HEK293 (cell line): Measurements from ENCODE around the gene TAS1R3.

ENCODE experiments used
- CTCF ChIA-PET: fragments of 350-600 bp; formaldehyde crosslinking; extraction: SDS; loops from one replicate; lab custom pipeline; 2021; ENCODE audit warnings: antibody characterized with exemption; lab: Yijun Ruan, JAX
- POLR2A ChIA-PET: fragments of 300-600 bp; formaldehyde crosslinking; extraction: SDS; loops from one replicate; lab custom pipeline; 2020; ENCODE audit warnings: antibody characterized with exemption, inconsistent platforms; lab: Yijun Ruan, JAX
- H3K27ac ChIP-seq: fragments of 200-500 bp; sonication (Bioruptor generic); 2 replicates; pipeline ENCODE4 v1.5.1; 2014; ENCODE audit warnings: low read depth, low read length, control low read depth, inconsistent platforms; ENCODE audit errors: extremely low read depth
- H3K36me3 ChIP-seq, 2 experiments: fragments of 200-500 bp in 1 of 2; sonication (Bioruptor generic) in 1 of 2; 1 replicate in 1 of 2; 2 replicates in 1 of 2; pipeline ENCODE4 v1.5.1; 2014 to 2017; ENCODE audit warnings: inconsistent platforms in 2 of 2, low read length in 2 of 2; ENCODE audit not compliant: control insufficient read depth in 2 of 2, insufficient read depth in 1 of 2
- H3K4me1 ChIP-seq: fragments of 200-500 bp; sonication (Bioruptor generic); 2 replicates; pipeline ENCODE4 v1.5.1; 2014; ENCODE audit warnings: mild to moderate bottlenecking, low read length, inconsistent platforms; ENCODE audit not compliant: control insufficient read depth, insufficient read depth
- H3K4me3 ChIP-seq: 2 replicates; pipeline ENCODE4 v1.5.1; 2011; ENCODE audit warnings: low read depth, mild to moderate bottlenecking, control low read depth, low read length, moderate library complexity
- H3K9me3 ChIP-seq: fragments of 200-500 bp; sonication (Bioruptor generic); 2 replicates; pipeline ENCODE4 v1.5.1; 2014; ENCODE audit warnings: low read depth, low read length, inconsistent platforms; ENCODE audit not compliant: control insufficient read depth, insufficient read depth
- EGR2 ChIP-seq: fragments of 450-650 bp; formaldehyde crosslinking; IDR thresholded peaks from 2 replicates; pipeline ENCODE4 v1.5.1; 2016; ENCODE audit warnings: low read depth, missing biosample characterization, missing genetic modification characterization
- GLIS1 ChIP-seq: fragments of 450-650 bp; formaldehyde crosslinking; IDR thresholded peaks from 2 replicates; pipeline ENCODE4 v1.5.1; 2016; ENCODE audit warnings: missing biosample characterization, missing genetic modification characterization
- GLIS2 ChIP-seq: fragments of 450-650 bp; formaldehyde crosslinking; IDR thresholded peaks from 2 replicates; pipeline ENCODE4 v1.5.1; 2016; ENCODE audit warnings: missing biosample characterization, missing genetic modification characterization
- ZFHX2 ChIP-seq: fragments of 450-650 bp; formaldehyde crosslinking; conservative IDR thresholded peaks from 2 replicates; pipeline ENCODE4 v1.5.1; 2016; ENCODE audit warnings: missing biosample characterization, missing genetic modification characterization
- ZNF121 ChIP-seq: fragments of 450-650 bp; formaldehyde crosslinking; IDR thresholded peaks from 2 replicates; pipeline ENCODE4 v1.5.1; 2016; ENCODE audit warnings: missing biosample characterization, missing genetic modification characterization
- ZNF239 ChIP-seq: fragments of 450-650 bp; formaldehyde crosslinking; IDR thresholded peaks from 2 replicates; pipeline ENCODE4 v1.5.1; 2016; ENCODE audit warnings: missing biosample characterization, missing genetic modification characterization
- ZNF302 ChIP-seq: fragments of 450-650 bp; formaldehyde crosslinking; IDR thresholded peaks from 2 replicates; pipeline ENCODE4 v1.5.1; 2016; ENCODE audit warnings: missing biosample characterization, missing genetic modification characterization, low read depth
- ZNF335 ChIP-seq: fragments of 450-650 bp; formaldehyde crosslinking; conservative IDR thresholded peaks from 2 replicates; pipeline ENCODE4 v1.5.1; 2016; ENCODE audit warnings: missing biosample characterization, missing genetic modification characterization
- ZNF341 ChIP-seq: fragments of 450-650 bp; formaldehyde crosslinking; IDR thresholded peaks from 2 replicates; pipeline ENCODE4; 2016; ENCODE audit warnings: low read depth, missing biosample characterization, missing genetic modification characterization
- ZNF48 ChIP-seq: fragments of 450-650 bp; formaldehyde crosslinking; IDR thresholded peaks from 2 replicates; pipeline ENCODE4 v1.5.1; 2016; ENCODE audit warnings: missing biosample characterization, missing genetic modification characterization
- ZNF548 ChIP-seq: fragments of 450-650 bp; formaldehyde crosslinking; IDR thresholded peaks from 2 replicates; pipeline ENCODE4 v1.5.1; 2016; ENCODE audit warnings: missing biosample characterization, missing genetic modification characterization
- ZNF558 ChIP-seq: fragments of 450-650 bp; formaldehyde crosslinking; IDR thresholded peaks from 2 replicates; pipeline ENCODE4 v1.5.1; 2016; ENCODE audit warnings: missing biosample characterization, missing genetic modification characterization
- ZNF658 ChIP-seq: fragments of 450-650 bp; formaldehyde crosslinking; IDR thresholded peaks from 2 replicates; pipeline ENCODE4; 2016; ENCODE audit warnings: missing biosample characterization, missing genetic modification characterization
- ZNF791 ChIP-seq: fragments of 450-650 bp; formaldehyde crosslinking; IDR thresholded peaks from 2 replicates; pipeline ENCODE4 v1.5.1; 2016; ENCODE audit warnings: missing biosample characterization, missing genetic modification characterization
- ZNF792 ChIP-seq: fragments of 450-650 bp; formaldehyde crosslinking; IDR thresholded peaks from 2 replicates; pipeline ENCODE4 v1.5.1; 2016; ENCODE audit warnings: missing biosample characterization, missing genetic modification characterization
- TF ChIP-seq, protein P1 (sequence below): fragments of 450-650 bp; formaldehyde crosslinking; IDR thresholded peaks from 2 replicates; pipeline ENCODE4 v1.5.1; 2016; ENCODE audit warnings: missing biosample characterization, missing genetic modification characterization
- TF ChIP-seq, protein P2 (sequence below): fragments of 450-650 bp; formaldehyde crosslinking; IDR thresholded peaks from 2 replicates; pipeline ENCODE4 v1.5.1; 2016; ENCODE audit warnings: missing biosample characterization, missing genetic modification characterization
- TF ChIP-seq, protein P3 (sequence below): fragments of 450-650 bp; formaldehyde crosslinking; IDR thresholded peaks from 2 replicates; pipeline ENCODE4 v1.5.1; 2016; ENCODE audit warnings: missing biosample characterization, missing genetic modification characterization
- TF ChIP-seq, protein P4 (sequence below): fragments of 450-650 bp; formaldehyde crosslinking; IDR thresholded peaks from 2 replicates; pipeline ENCODE4 v1.5.1; 2016; ENCODE audit warnings: missing biosample characterization, missing genetic modification characterization
- TF ChIP-seq, protein P5 (sequence below): fragments of 450-650 bp; formaldehyde crosslinking; optimal IDR thresholded peaks from 2 replicates; pipeline ENCODE3; 2016; ENCODE audit warnings: missing biosample characterization, mild to moderate bottlenecking, missing genetic modification characterization

The TAS1R3 gene

DNA sequence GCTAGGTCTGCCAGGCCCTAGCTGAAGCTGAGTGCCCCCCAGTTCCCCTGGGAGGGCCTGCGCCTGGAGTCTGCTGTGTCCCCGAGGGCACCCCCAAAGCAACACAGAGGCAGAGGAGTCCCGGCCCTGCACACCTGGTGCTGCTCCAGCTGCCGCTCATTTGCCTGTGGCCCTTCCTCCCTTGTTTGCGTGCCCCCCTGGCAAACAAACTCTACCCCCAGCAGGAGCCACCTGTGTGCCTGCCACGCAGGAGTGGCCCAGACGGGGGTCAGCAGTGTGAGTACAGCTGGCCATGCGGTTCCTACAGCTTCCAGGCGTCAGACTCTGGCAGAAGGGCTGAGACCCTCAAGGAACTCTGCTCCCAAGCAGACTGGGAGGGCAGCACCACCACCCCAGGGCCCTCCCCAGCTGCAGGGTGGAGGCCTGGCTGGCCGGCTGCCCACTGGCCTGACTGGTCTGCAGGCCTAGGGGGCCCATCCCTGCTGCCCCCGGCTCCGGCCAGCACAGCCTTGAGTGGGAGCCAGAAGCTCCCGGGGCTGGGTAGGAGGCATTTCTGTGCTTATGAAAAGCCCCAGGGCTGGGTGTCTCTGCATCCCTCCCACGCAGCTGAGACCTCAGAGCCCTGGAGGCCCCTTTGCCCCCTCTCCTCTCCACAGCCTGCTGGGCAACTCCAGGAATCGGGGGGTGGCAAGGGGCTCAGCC lies 563 bp upstream of the TAS1R3 start:
- peaks cover under 1% of the 10 kb centered on the region; the same call in 1 of the 2 replicates for H3K4me1 ChIP-seq
- no peak for TF ChIP-seq ZNF48
- TF ChIP-seq, protein P1, sequence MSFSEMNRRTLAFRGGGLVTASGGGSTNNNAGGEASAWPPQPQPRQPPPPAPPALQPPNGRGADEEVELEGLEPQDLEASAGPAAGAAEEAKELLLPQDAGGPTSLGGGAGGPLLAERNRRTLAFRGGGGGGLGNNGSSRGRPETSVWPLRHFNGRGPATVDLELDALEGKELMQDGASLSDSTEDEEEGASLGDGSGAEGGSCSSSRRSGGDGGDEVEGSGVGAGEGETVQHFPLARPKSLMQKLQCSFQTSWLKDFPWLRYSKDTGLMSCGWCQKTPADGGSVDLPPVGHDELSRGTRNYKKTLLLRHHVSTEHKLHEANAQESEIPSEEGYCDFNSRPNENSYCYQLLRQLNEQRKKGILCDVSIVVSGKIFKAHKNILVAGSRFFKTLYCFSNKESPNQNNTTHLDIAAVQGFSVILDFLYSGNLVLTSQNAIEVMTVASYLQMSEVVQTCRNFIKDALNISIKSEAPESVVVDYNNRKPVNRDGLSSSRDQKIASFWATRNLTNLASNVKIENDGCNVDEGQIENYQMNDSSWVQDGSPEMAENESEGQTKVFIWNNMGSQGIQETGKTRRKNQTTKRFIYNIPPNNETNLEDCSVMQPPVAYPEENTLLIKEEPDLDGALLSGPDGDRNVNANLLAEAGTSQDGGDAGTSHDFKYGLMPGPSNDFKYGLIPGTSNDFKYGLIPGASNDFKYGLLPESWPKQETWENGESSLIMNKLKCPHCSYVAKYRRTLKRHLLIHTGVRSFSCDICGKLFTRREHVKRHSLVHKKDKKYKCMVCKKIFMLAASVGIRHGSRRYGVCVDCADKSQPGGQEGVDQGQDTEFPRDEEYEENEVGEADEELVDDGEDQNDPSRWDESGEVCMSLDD (tag by site-specific recombination) = no peak
- no peak for TF ChIP-seq ZNF548 (tag by site-specific recombination)
- no peak for TF ChIP-seq ZNF121 (tag by site-specific recombination)
- TF ChIP-seq, protein P2, sequence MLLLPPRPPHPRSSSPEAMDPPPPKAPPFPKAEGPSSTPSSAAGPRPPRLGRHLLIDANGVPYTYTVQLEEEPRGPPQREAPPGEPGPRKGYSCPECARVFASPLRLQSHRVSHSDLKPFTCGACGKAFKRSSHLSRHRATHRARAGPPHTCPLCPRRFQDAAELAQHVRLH = no peak
- no peak for TF ChIP-seq ZNF791 (tag by site-specific recombination)
- TF ChIP-seq, protein P3, sequence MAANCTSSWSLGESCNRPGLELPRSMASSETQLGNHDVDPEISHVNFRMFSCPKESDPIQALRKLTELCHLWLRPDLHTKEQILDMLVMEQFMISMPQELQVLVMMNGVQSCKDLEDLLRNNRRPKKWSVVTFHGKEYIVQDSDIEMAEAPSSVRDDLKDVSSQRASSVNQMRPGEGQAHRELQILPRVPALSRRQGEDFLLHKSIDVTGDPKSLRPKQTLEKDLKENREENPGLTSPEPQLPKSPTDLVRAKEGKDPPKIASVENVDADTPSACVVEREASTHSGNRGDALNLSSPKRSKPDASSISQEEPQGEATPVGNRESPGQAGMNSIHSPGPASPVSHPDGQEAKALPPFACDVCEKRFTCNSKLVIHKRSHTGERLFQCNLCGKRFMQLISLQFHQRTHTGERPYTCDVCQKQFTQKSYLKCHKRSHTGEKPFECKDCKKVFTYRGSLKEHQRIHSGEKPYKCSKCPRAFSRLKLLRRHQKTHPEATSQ = no peak
- peak; percentile 48 for TF ChIP-seq ZFHX2 (tag by site-specific recombination)
- TF ChIP-seq, protein P4, sequence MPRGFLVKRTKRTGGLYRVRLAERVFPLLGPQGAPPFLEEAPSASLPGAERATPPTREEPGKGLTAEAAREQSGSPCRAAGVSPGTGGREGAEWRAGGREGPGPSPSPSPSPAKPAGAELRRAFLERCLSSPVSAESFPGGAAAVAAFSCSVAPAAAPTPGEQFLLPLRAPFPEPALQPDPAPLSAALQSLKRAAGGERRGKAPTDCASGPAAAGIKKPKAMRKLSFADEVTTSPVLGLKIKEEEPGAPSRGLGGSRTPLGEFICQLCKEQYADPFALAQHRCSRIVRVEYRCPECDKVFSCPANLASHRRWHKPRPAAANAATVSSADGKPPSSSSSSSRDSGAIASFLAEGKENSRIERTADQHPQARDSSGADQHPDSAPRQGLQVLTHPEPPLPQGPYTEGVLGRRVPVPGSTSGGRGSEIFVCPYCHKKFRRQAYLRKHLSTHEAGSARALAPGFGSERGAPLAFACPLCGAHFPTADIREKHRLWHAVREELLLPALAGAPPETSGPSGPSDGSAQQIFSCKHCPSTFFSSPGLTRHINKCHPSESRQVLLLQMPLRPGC = no peak
- no peak for TF ChIP-seq ZNF335
- no peak for TF ChIP-seq ZNF792
- no peak for TF ChIP-seq ZNF658 (tag by site-specific recombination)
- TF ChIP-seq GLIS1 = peak; percentile 86
- no peak for TF ChIP-seq ZNF302
- no peak for TF ChIP-seq ZNF239 (tag by site-specific recombination)
- TF ChIP-seq, protein P5, sequence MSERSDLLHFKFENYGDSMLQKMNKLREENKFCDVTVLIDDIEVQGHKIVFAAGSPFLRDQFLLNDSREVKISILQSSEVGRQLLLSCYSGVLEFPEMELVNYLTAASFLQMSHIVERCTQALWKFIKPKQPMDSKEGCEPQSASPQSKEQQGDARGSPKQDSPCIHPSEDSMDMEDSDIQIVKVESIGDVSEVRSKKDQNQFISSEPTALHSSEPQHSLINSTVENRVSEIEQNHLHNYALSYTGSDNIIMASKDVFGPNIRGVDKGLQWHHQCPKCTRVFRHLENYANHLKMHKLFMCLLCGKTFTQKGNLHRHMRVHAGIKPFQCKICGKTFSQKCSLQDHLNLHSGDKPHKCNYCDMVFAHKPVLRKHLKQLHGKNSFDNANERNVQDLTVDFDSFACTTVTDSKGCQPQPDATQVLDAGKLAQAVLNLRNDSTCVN = no peak
- peak; percentile 41 for TF ChIP-seq ZNF341 (tag by site-specific recombination)
- peak; percentile 61 for TF ChIP-seq GLIS2
- TF ChIP-seq EGR2 = peak; percentile 59
- TF ChIP-seq ZNF558 (tag by site-specific recombination) = no peak
- no peak overlapping the region for H3K4me3 ChIP-seq
- CTCF ChIA-PET = no interaction called here
- H3K36me3 ChIP-seq = peaks cover 0 to 39% of the 10 kb centered on the region in 2 experiments; a peak in 1 of 3 replicates
- no peak overlapping the region for H3K27ac ChIP-seq
- no peaks in the 10 kb centered on the region for H3K9me3 ChIP-seq
- POLR2A ChIA-PET = interaction anchor here (1.3 kb wide), 1 partner anchor 21 kb away, joined by 3 read pairs; no protein-coding TSS in a partner anchor
